ENCODE results near the gene ASIC4.

ASIC4 gene

GRCh38 chr2:219500135-219500534, 14.1 kb upstream of the ASIC4 start:
- no peaks in the 10 kb centered on the region for H3K9me3 ChIP-seq (ENCODE audit: control insufficient read depth, insufficient read depth, low read depth, low read length)
- peaks cover 31% of the 10 kb centered on the region for H3K27me3 ChIP-seq (ENCODE audit: control insufficient read depth, insufficient read depth, low read length)
- peaks cover 52% of the 10 kb centered on the region for H3K4me1 ChIP-seq (ENCODE audit: control insufficient read depth, insufficient read depth, low read length)
- H3K36me3 ChIP-seq (ENCODE audit: control insufficient read depth, insufficient read depth, low read length) = peaks cover 21% of the 10 kb centered on the region
- no peak overlapping the region for H3K27ac ChIP-seq (ENCODE audit: low read depth, low read length)
- H3K4me3 ChIP-seq (ENCODE audit: low read depth, low read length) = peak overlapping the region; percentile 79; the same call in 1 of the 2 replicates
- H3K9ac ChIP-seq (ENCODE audit: low read length) = no peak overlapping the region

GRCh38 chr2:219501849-219502248, 12.4 kb upstream of the ASIC4 start:
- Histone ChIP-seq H3K27ac (ENCODE audit: low read depth, low read length) (no peak overlapping the region), H3K4me3 (ENCODE audit: low read depth, low read length) (no peak overlapping the region), H3K36me3 (ENCODE audit: control insufficient read depth, insufficient read depth, low read length) (peaks cover 29% of the 10 kb centered on the region), H3K9ac (ENCODE audit: low read length) (no peak overlapping the region), H3K4me1 (ENCODE audit: control insufficient read depth, insufficient read depth, low read length) (peaks cover 47% of the 10 kb centered on the region), H3K9me3 (ENCODE audit: control insufficient read depth, insufficient read depth, low read depth, low read length) (no peaks in the 10 kb centered on the region), H3K27me3 (ENCODE audit: control insufficient read depth, insufficient read depth, low read length) (peaks cover 15% of the 10 kb centered on the region)

DNA sequence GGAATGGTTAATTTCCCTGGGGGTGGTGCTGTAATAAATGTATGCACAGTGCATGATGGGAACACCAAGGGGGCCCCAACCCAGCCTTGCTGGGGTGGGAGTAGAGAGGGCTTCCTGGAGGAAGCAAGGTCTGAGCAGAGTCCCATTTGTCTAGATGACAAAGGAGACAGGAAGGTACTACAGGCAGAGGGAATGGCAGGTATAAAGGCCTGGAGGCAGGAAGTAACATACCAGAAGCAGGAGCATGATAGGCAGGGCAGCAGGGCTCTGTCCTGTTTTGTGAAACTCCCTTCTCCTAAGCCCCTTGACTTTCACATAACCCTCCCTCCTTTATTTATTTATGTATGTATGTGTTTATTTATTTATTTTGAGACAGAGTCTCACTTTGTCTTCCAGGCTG, 11.7 kb upstream of the ASIC4 start:
- Histone ChIP-seq H3K9me3 (ENCODE audit: control insufficient read depth, insufficient read depth, low read depth, low read length) (no peaks in the 10 kb centered on the region), H3K4me1 (ENCODE audit: control insufficient read depth, insufficient read depth, low read length) (peaks cover 48% of the 10 kb centered on the region), H3K36me3 (ENCODE audit: control insufficient read depth, insufficient read depth, low read length) (peaks cover 29% of the 10 kb centered on the region), H3K9ac (ENCODE audit: low read length) (no peak overlapping the region), H3K4me3 (ENCODE audit: low read depth, low read length) (no peak overlapping the region), H3K27ac (ENCODE audit: low read depth, low read length) (no peak overlapping the region), H3K27me3 (ENCODE audit: control insufficient read depth, insufficient read depth, low read length) (peaks cover 7% of the 10 kb centered on the region)

GRCh38 chr2:219505585-219505984, 8.7 kb upstream of the ASIC4 start:
- H3K36me3 ChIP-seq (ENCODE audit: control insufficient read depth, insufficient read depth, low read length) = peaks cover 29% of the 10 kb centered on the region
- no peaks in the 10 kb centered on the region for H3K27me3 ChIP-seq (ENCODE audit: control insufficient read depth, insufficient read depth, low read length)
- no peaks in the 10 kb centered on the region for H3K9me3 ChIP-seq (ENCODE audit: control insufficient read depth, insufficient read depth, low read depth, low read length)
- no peak overlapping the region for H3K4me3 ChIP-seq (ENCODE audit: low read depth, low read length)
- no peak overlapping the region for H3K9ac ChIP-seq (ENCODE audit: low read length)
- H3K4me1 ChIP-seq (ENCODE audit: control insufficient read depth, insufficient read depth, low read length) = peaks cover 51% of the 10 kb centered on the region
- no peak overlapping the region for H3K27ac ChIP-seq (ENCODE audit: low read depth, low read length)

DNA sequence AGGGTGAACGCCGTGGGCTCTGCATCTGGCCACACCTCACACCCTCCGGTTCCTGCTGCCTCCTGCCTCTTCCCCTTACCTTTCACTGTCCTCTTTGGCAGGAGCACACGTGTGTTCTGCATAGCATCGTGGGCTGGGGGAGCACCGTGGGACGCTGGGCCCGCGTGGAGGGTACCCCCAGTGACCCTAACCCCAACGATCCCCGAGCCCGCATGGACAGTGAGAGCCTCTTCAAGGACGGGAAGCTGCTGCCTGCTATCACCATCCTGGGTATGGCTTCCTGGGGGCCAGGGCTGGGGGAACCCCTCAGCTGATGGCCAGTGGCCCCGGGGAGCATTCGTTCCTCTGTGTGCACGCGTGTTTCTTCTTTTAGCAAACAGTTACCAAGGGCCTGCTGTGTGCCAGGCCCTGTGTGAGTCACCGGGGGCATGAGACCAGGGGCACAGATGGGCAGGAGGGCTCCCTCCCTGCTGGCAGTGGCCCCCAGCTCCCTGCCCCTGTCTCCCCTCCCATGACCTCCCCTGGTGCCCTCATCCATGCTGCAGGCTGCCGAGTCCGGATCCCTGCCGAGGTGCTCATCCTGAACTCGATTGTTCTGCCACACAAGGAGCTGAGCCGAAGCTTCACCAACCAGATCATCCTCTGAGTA, 8.0 kb upstream of the ASIC4 start:
- Histone ChIP-seq H3K36me3 (ENCODE audit: control insufficient read depth, insufficient read depth, low read length) (peaks cover 29% of the 10 kb centered on the region), H3K4me3 (ENCODE audit: low read depth, low read length) (peak overlapping the region; percentile 22; the same call in 1 of the 2 replicates), H3K9me3 (ENCODE audit: control insufficient read depth, insufficient read depth, low read depth, low read length) (no peaks in the 10 kb centered on the region), H3K27me3 (ENCODE audit: control insufficient read depth, insufficient read depth, low read length) (0 out of 2 replicates have a peak, but pooled peaks cover 4% of the 10 kb centered on the region), H3K9ac (ENCODE audit: low read length) (peak overlapping the region; percentile 77), H3K27ac (ENCODE audit: low read depth, low read length) (peak overlapping the region; percentile 69), H3K4me1 (ENCODE audit: control insufficient read depth, insufficient read depth, low read length) (peaks cover 51% of the 10 kb centered on the region)

- Histone ChIP-seq H3K27me3 (ENCODE audit: control insufficient read depth, insufficient read depth, low read length) (peaks cover 10% of the 10 kb centered on the region), H3K9ac (ENCODE audit: low read length) (peak overlapping the region; percentile 77), H3K9me3 (ENCODE audit: control insufficient read depth, insufficient read depth, low read depth, low read length) (no peaks in the 10 kb centered on the region), H3K4me1 (ENCODE audit: control insufficient read depth, insufficient read depth, low read length) (peaks cover 47% of the 10 kb centered on the region), H3K4me3 (ENCODE audit: low read depth, low read length) (peak overlapping the region; percentile 22; the same call in 1 of the 2 replicates), H3K36me3 (ENCODE audit: control insufficient read depth, insufficient read depth, low read length) (peaks cover 29% of the 10 kb centered on the region), H3K27ac (ENCODE audit: low read depth, low read length) (peak overlapping the region; percentile 69)
These were observed 7.3 kb upstream of the ASIC4 start for GRCh38 chr2:219506802-219507526.

- Histone ChIP-seq H3K4me3 (ENCODE audit: low read depth, low read length) (no peak overlapping the region), H3K9me3 (ENCODE audit: control insufficient read depth, insufficient read depth, low read depth, low read length) (no peaks in the 10 kb centered on the region), H3K4me1 (ENCODE audit: control insufficient read depth, insufficient read depth, low read length) (peaks cover 49% of the 10 kb centered on the region), H3K27me3 (ENCODE audit: control insufficient read depth, insufficient read depth, low read length) (peaks cover 17% of the 10 kb centered on the region), H3K27ac (ENCODE audit: low read depth, low read length) (peak overlapping the region; percentile 69), H3K36me3 (ENCODE audit: control insufficient read depth, insufficient read depth, low read length) (peaks cover 29% of the 10 kb centered on the region), H3K9ac (ENCODE audit: low read length) (peak overlapping the region; percentile 77)
These were observed 6.5 kb upstream of the ASIC4 start for GRCh38 chr2:219507581-219508443.

GRCh38 chr2:219508444-219508734, 5.9 kb upstream of the ASIC4 start:
- H3K4me1 ChIP-seq (ENCODE audit: control insufficient read depth, insufficient read depth, low read length) = peaks cover 54% of the 10 kb centered on the region
- H3K4me3 ChIP-seq (ENCODE audit: low read depth, low read length) = no peak overlapping the region

GRCh38 chr2:219508971-219509779, 5.1 kb upstream of the ASIC4 start:
- Histone ChIP-seq H3K9ac (ENCODE audit: low read length) (no peak overlapping the region), H3K9me3 (ENCODE audit: control insufficient read depth, insufficient read depth, low read depth, low read length) (no peaks in the 10 kb centered on the region), H3K4me1 (ENCODE audit: control insufficient read depth, insufficient read depth, low read length) (peaks cover 62% of the 10 kb centered on the region), H3K36me3 (ENCODE audit: control insufficient read depth, insufficient read depth, low read length) (peaks cover 19% of the 10 kb centered on the region), H3K27me3 (ENCODE audit: control insufficient read depth, insufficient read depth, low read length) (peaks cover 31% of the 10 kb centered on the region), H3K4me3 (ENCODE audit: low read depth, low read length) (peak overlapping the region; percentile 60; the same call in 1 of the 2 replicates), H3K27ac (ENCODE audit: low read depth, low read length) (no peak overlapping the region)

More at GRCh38 chr2:219508444-219508734, 5.9 kb upstream of the ASIC4 start:
- H3K27me3 ChIP-seq (ENCODE audit: control insufficient read depth, insufficient read depth, low read length) = peaks cover 23% of the 10 kb centered on the region
- no peaks in the 10 kb centered on the region for H3K9me3 ChIP-seq (ENCODE audit: control insufficient read depth, insufficient read depth, low read depth, low read length)
- no peak overlapping the region for H3K9ac ChIP-seq (ENCODE audit: low read length)
- H3K27ac ChIP-seq (ENCODE audit: low read depth, low read length) = no peak overlapping the region
- H3K36me3 ChIP-seq (ENCODE audit: control insufficient read depth, insufficient read depth, low read length) = peaks cover 26% of the 10 kb centered on the region

GRCh38 chr2:219509780-219510511, 4.3 kb upstream of the ASIC4 start:
- Histone ChIP-seq H3K36me3 (ENCODE audit: control insufficient read depth, insufficient read depth, low read length) (peaks cover 11% of the 10 kb centered on the region), H3K27me3 (ENCODE audit: control insufficient read depth, insufficient read depth, low read length) (peaks cover 39% of the 10 kb centered on the region), H3K4me1 (ENCODE audit: control insufficient read depth, insufficient read depth, low read length) (peaks cover 67% of the 10 kb centered on the region), H3K9me3 (ENCODE audit: control insufficient read depth, insufficient read depth, low read depth, low read length) (no peaks in the 10 kb centered on the region), H3K27ac (ENCODE audit: low read depth, low read length) (no peak overlapping the region), H3K9ac (ENCODE audit: low read length) (no peak overlapping the region), H3K4me3 (ENCODE audit: low read depth, low read length) (peak overlapping the region; percentile 60)

Data from HUES6 (cell line).